Keratinocyte (primary cell): ENCODE measurements around the gene FAM227A.

Source experiments
- CTCF ChIP-seq, 3 experiments: IDR thresholded peaks in 1 of 3; conservative IDR thresholded peaks in 1 of 3; optimal IDR thresholded peaks in 1 of 3; 2 replicates in 2 of 3; 3 replicates in 1 of 3; pipeline versions ENCODE3 to v1.5.1; 2011; ENCODE audit warnings: low read length in 3 of 3, mild to moderate bottlenecking in 3 of 3, moderate library complexity in 2 of 3, control low read depth in 1 of 3, inconsistent platforms in 1 of 3; ENCODE audit not compliant: insufficient read depth in 2 of 3; ENCODE audit errors: extremely low read depth in 1 of 3
- EZH2 ChIP-seq: IDR thresholded peaks from one replicate; pipeline ENCODE4 v1.6.1; 2012; ENCODE audit warnings: inconsistent platforms, mild to moderate bottlenecking, low read length, moderate library complexity

- TF ChIP-seq CTCF (optimal IDR thresholded peaks at IDR 0.05 in 1 of 3, IDR thresholded peaks at IDR 0.05 in 1 of 3, conservative IDR thresholded peaks at IDR 0.05 in 1 of 3; ENCODE audit: extremely low read depth in 1 of 3, insufficient read depth in 2 of 3, low read length in 3 of 3), result peak; percentile 59 to 88 (median 76)
- TF ChIP-seq EZH2, result no peak
Measured at GRCh38 chr22:38681582-38682335, 25.6 kb upstream of the FAM227A start, which contains the start of gene TOMM22.
